ENCODE results near the gene DNAH2.

The DNAH2 gene

DNA sequence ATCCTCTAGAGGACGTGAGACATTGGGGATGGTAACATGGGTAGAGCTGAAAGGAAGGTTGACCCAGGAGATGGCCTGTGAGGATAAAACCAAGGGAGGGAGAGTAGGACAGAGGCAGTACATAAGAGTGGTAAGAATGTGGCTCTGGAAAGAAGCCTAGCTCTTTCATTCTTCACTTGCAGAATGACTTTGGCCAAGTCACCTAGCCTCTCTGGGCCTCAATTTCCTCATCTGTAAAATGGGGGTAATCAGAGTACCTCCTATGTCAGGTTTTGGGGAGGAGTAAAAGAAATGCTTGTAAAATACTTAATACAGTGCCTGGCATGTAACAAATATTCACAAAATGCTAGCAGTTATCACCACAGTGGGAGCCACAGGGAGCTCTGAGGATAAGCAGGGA is 123.3 kb downstream of the DNAH2 start:
- no peak for DNase-seq

DNA sequence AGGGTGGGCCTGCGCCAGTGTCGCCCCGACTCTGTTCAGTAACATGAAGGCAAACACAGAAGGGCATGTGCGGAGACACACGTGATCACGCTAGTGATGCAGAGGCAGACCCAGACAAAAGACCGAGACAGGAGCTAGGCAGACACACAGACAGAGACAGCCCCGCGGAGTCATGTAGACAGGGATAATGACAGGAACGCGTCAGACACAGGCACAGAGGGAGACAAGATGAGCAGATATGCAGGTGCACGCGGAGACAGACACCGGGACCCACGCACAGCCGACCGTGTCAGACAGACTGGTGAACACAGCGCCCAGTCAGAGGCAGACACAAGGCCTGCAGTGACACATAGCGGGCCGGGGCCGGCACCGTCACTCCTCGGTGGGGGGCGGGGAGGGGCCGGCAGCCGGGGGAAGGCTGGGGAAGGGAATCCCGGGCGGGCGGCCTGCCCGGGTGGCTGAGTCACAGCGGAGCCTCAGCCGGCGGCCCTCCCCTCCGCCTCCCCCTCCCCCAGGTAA is 123.9 kb downstream of the DNAH2 start:
- peak; percentile 85 for DNase-seq

GRCh38 chr17:7841915-7842379 is 124.4 kb downstream of the DNAH2 start:
- DNase-seq = peak; percentile 87

DNA sequence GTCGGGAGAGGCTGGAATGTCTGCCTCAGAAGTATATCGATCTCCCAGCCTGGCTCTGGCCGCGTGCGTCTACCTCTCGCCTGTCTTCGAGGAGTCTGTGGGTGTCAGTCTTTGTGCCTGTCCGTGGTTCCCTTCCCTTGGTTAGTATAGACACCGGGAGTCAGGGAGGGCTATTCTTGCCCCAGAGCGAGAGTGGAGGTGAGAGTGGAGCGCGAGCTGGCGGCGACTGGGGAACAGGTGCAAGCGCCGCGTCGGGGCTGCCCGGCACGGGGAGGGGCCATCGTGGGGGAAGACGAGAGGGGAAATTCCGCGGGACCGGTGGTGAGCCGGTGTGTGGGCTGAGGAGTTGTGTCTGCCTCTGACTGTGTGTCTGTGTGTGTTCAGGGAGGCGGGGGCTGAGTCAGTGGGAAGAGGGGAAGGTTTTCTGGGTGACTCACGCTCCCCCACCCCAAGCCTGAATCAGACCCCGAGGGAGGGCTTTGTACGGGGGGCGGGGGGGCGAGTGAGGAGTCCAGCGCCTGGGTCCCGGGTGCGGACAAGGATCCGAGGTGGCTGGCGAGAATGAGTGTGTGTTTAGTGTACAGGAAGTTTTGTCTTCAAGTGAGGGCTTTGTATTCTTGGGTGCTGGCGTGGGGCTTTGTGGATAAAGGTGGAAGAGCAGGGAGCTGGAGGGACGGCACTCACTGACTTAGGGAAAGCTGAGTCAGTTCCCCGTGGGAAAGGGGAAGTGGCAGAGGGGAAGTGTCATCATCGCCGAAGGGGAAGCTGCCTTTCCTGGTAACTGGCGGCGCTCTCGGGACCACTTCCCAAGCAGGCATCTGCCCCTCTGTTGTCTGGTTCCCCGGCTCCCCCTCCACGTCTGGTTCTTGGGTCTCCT is 125.1 kb downstream of the DNAH2 start:
- no peak for DNase-seq

GRCh38 chr17:7843257-7843535 is 125.7 kb downstream of the DNAH2 start:
- DNase-seq = no peak

- DNase-seq = peak; percentile 74
Observed at GRCh38 chr17:7843536-7844291, 126.2 kb downstream of the DNAH2 start.

DNA sequence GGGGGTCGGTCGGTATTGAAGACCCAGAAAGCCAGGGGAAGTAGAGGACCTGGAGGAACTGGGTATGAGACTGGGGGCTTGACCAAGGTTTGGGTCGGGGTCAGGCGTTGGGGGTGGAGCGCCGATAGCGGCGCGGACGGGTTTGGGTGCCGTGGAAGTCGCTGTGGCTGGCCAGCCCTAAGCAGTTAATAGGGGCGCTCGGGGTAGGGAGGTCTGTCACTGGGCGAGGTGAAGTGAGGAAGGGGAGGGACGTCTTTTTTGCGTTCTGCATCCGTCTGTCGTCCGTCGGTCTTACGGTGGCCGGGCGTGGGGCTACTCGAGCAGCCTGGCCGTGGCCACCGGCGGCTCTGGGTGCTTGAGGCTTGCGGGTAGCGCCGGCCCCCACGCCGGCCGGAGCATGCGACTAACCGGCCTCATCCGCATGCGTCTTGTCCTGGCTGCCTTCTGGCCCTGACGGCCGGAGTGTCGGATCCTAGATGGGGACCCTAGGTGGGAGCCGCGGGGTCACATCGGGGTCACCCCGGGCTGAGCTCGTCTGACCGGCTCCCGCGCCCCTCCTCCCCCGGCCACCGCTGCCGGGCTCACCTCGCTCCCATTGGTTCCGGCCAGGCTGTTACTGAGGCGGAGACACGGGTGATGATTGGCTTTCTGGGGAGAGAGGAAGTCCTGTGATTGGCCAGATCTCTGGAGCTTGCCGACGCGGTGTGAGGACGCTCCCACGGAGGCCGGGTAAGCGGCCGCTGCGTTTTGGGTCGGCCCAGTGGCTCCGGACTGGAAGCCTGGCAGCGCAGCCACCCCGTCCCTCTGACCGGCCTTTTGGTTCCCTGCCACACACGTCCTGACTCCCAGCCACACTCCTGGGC is 127.0 kb downstream of the DNAH2 start:
- DNase-seq = peak; percentile 97

- no peak for DNase-seq
Observed at GRCh38 chr17:7845359-7846062, 128.0 kb downstream of the DNAH2 start.

GRCh38 chr17:7846063-7846735 is 128.7 kb downstream of the DNAH2 start:
- DNase-seq = no peak

DNA sequence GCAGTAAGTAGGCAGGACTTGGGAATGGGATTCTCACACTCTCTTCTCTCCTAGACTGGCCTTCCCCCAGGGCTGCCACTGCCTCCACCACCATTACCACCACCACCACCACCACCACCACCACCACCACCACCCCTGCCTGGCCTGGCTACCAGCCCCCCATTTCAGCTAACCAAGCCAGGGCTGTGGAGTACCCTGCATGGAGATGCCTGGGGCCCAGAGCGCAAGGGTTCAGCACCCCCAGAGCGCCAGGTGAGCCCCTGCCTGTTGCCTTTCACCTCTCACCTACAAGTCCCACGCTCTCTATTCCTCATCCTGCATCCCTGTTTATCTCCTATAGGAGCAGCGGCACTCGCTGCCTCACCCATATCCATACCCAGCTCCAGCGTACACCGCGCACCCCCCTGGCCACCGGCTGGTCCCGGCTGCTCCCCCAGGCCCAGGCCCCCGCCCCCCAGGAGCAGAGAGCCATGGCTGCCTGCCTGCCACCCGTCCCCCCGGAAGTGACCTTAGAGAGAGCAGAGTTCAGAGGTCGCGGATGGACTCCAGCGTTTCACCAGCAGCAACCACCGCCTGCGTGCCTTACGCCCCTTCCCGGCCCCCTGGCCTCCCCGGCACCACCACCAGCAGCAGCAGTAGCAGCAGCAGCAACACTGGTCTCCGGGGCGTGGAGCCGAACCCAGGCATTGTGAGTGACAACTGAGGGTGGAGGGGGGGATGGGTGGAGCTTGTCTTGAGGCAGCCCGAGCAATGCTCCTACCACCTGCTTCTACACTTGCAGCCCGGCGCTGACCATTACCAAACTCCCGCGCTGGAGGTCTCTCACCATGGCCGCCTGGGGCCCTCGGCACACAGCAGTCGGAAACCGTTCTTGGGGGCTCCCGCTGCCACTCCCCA is 129.5 kb downstream of the DNAH2 start:
- DNase-seq = no peak

GRCh38 chr17:7848131-7848579 is 130.6 kb downstream of the DNAH2 start:
- DNase-seq = no peak

GRCh38 chr17:7848739-7849129 is 131.2 kb downstream of the DNAH2 start:
- DNase-seq = no peak

DNA sequence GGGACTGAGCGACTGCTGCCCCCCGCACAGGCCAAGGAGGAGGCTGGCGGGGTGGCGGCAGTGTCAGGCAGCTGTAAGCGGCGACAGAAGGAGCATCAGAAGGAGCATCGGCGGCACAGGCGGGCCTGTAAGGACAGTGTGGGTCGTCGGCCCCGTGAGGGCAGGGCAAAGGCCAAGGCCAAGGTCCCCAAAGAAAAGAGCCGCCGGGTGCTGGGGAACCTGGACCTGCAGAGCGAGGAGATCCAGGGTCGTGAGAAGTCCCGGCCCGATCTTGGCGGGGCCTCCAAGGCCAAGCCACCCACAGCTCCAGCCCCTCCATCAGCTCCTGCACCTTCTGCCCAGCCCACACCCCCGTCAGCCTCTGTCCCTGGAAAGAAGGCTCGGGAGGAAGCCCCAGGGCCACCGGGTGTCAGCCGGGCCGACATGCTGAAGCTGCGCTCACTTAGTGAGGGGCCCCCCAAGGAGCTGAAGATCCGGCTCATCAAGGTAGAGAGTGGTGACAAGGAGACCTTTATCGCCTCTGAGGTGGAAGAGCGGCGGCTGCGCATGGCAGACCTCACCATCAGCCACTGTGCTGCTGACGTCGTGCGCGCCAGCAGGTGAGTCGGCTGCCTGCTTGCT is 131.7 kb downstream of the DNAH2 start:
- DNase-seq = no peak

GRCh38 chr17:7849751-7850504 is 132.4 kb downstream of the DNAH2 start:
- DNase-seq = no peak

DNA sequence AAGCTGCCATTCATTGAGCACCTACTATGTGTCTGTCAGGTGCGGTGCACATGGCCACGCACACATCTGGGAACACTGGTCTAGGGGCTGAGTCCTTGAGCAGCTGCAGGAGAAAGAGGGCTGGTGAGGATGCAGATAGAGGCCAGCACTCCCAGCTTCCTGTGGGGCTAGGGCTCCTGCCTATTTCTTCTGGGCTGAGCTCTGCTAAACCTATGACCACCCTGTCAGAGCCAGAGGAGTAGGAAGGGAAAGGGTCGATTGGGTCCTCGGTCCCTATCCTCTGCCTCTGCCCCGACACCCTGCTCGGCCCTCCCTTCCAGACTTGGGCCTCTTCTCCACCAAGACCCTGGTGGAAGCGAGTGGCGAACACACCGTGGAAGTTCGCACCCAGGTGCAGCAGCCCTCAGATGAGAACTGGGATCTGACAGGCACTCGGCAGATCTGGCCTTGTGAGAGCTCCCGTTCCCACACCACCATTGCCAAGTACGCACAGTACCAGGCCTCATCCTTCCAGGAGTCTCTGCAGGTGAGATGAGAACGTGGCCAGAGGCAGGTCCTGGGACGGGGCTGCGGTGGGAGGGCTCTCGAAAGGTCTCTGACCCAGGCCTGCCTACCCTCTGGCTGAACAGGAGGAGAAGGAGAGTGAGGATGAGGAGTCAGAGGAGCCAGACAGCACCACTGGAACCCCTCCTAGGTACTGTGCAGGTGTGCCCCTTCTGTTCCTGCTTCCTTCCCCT is 133.3 kb downstream of the DNAH2 start:
- DNase-seq = no peak

DNA sequence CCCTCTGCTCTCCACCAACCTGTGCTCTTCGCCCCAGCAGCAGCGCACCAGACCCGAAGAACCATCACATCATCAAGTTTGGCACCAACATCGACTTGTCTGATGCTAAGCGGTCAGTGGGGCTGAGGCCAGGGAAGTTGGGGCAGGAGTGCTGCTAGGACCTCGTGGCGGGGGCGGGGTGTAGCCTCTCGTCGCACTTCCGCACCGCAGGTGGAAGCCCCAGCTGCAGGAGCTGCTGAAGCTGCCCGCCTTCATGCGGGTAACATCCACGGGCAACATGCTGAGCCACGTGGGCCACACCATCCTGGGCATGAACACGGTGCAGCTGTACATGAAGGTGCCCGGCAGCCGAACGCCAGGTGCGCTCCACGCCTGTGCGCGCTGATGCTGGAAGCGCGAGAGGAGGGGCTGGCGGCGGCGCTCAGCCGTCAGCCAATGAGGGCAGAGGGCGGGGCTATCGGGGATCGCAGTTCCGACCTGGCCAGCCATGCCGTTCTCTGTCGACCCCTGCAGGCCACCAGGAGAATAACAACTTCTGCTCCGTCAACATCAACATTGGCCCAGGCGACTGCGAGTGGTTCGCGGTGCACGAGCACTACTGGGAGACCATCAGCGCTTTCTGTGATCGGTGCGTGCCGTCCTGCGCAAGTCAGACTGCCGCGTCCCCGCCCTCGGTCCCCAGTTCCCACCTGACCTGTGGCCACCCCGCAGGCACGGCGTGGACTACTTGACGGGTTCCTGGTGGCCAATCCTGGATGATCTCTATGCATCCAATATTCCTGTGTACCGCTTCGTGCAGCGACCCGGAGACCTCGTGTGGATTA is 134.1 kb downstream of the DNAH2 start:
- peak; percentile 88 for DNase-seq

GRCh38 chr17:7852262-7852670 is 134.7 kb downstream of the DNAH2 start:
- no peak for DNase-seq
